HepG2 (cell line): ENCODE results near the gene MAPK12. TPM values are rescaled to one million over a fixed set of nuclear protein-coding genes. Genes with fewer than 3 reads are reported as not detected.

ENCODE experiments used
- ARNT2 ChIP-seq: sonication (generic); formaldehyde crosslinking; IDR thresholded peaks from 2 replicates; pipeline ENCODE4 v1.8.0; 2022; ENCODE audit warnings: mild to moderate bottlenecking, low read depth, missing genetic modification reagents, moderate library complexity
- CENPT ChIP-seq: sonication (generic); formaldehyde crosslinking; IDR thresholded peaks from 2 replicates; pipeline ENCODE4 v1.8.0; 2022; ENCODE audit warnings: low read depth, mild to moderate bottlenecking, moderate library complexity, missing genetic modification reagents
- HMG20A ChIP-seq: IDR thresholded peaks from 2 replicates; pipeline ENCODE4 v1.6.1; 2016; ENCODE audit warnings: borderline replicate concordance
- JUND ChIP-seq: sonication (generic); formaldehyde crosslinking; IDR thresholded peaks from 2 replicates; pipeline ENCODE4 v1.8.0; 2022; ENCODE audit warnings: mild to moderate bottlenecking, missing genetic modification reagents
- KAT2B ChIP-seq: fragments of 150-350 bp; IDR thresholded peaks from 2 replicates; pipeline ENCODE4 v1.6.1; 2014; ENCODE audit warnings: low read depth, low read length, borderline replicate concordance
- MNT ChIP-seq: fragments of 450-650 bp; IDR thresholded peaks from 2 replicates; pipeline ENCODE4 v1.6.1; 2016
- MXD3 ChIP-seq: IDR thresholded peaks from 2 replicates; pipeline ENCODE4 v1.6.1; 2016; ENCODE audit warnings: mild to moderate bottlenecking, missing biosample characterization, missing genetic modification reagents
- MZF1 ChIP-seq: sonication (generic); formaldehyde crosslinking; IDR thresholded peaks from 2 replicates; pipeline ENCODE4 v1.8.1; 2023; ENCODE audit warnings: mild to moderate bottlenecking, missing genetic modification reagents, borderline replicate concordance
- NFIC ChIP-seq: IDR thresholded peaks from 2 replicates; pipeline ENCODE4 v1.6.1; 2012; ENCODE audit warnings: mild to moderate bottlenecking, low read length, inconsistent platforms
- NRL ChIP-seq: sonication (generic); formaldehyde crosslinking; IDR thresholded peaks from 2 replicates; pipeline ENCODE4 v1.5.0; 2020; ENCODE audit warnings: missing genetic modification reagents, mild to moderate bottlenecking, moderate library complexity, borderline replicate concordance
- RELA ChIP-seq: sonication (generic); formaldehyde crosslinking; IDR thresholded peaks from 2 replicates; pipeline ENCODE4 v1.4.0; 2020; ENCODE audit warnings: missing genetic modification reagents
- TFDP2 ChIP-seq: sonication (generic); formaldehyde crosslinking; IDR thresholded peaks from 2 replicates; pipeline ENCODE4 v1.4.0; 2020; ENCODE audit warnings: missing genetic modification reagents
- USF2 ChIP-seq, 2 experiments: sonication (generic) in 1 of 2; formaldehyde crosslinking in 1 of 2; IDR thresholded peaks; 2 replicates each; pipeline versions ENCODE4 v1.5.1 to v1.6.1; 2011 to 2020; ENCODE audit warnings: borderline replicate concordance in 1 of 2, low read depth in 1 of 2, low read length in 1 of 2, mild to moderate bottlenecking in 1 of 2, missing genetic modification reagents in 1 of 2, moderate library complexity in 1 of 2
- ZBTB7B ChIP-seq: sonication (generic); formaldehyde crosslinking; IDR thresholded peaks from 2 replicates; pipeline ENCODE4 v1.4.0; 2020; ENCODE audit warnings: missing genetic modification reagents
- ZFP36 ChIP-seq: fragments of 150-350 bp; IDR thresholded peaks from 2 replicates; pipeline ENCODE4 v1.6.1; 2018; ENCODE audit warnings: borderline replicate concordance, low read length, low read depth; ENCODE audit not compliant: partially characterized antibody
- ZFYVE20 ChIP-seq: sonication (generic); formaldehyde crosslinking; IDR thresholded peaks from 2 replicates; pipeline ENCODE4 v1.8.0; 2023; ENCODE audit warnings: low read depth, mild to moderate bottlenecking, moderate library complexity, missing genetic modification reagents, borderline replicate concordance
- ZNF12 ChIP-seq: sonication (generic); formaldehyde crosslinking; IDR thresholded peaks from 2 replicates; pipeline ENCODE4 v1.5.0; 2020; ENCODE audit warnings: missing genetic modification reagents
- ZNF224 ChIP-seq: sonication (generic); formaldehyde crosslinking; IDR thresholded peaks from 2 replicates; pipeline ENCODE4 v1.5.0; 2020; ENCODE audit warnings: mild to moderate bottlenecking, missing genetic modification reagents
- ZNF44 ChIP-seq: sonication (generic); formaldehyde crosslinking; IDR thresholded peaks from 2 replicates; pipeline ENCODE4 v1.5.1; 2020; ENCODE audit warnings: mild to moderate bottlenecking, missing genetic modification reagents
- ZNF451 ChIP-seq: sonication (generic); formaldehyde crosslinking; IDR thresholded peaks from 2 replicates; pipeline ENCODE4 v1.5.0; 2020; ENCODE audit warnings: mild to moderate bottlenecking, missing genetic modification reagents
- ZNF576 ChIP-seq: sonication (generic); formaldehyde crosslinking; IDR thresholded peaks from 2 replicates; pipeline ENCODE4 v1.4.0; 2020; ENCODE audit warnings: mild to moderate bottlenecking, missing genetic modification reagents
- ZSCAN12 ChIP-seq: sonication (generic); formaldehyde crosslinking; IDR thresholded peaks from 2 replicates; pipeline ENCODE4 v1.9.0; 2021; ENCODE audit warnings: mild to moderate bottlenecking, missing genetic modification reagents
- ZSCAN30 ChIP-seq: sonication (generic); formaldehyde crosslinking; IDR thresholded peaks from 2 replicates; pipeline ENCODE4 v1.5.0; 2020; ENCODE audit warnings: mild to moderate bottlenecking, missing genetic modification reagents
- ZSCAN9 ChIP-seq: IDR thresholded peaks from 2 replicates; pipeline ENCODE4 v1.6.1; 2016; ENCODE audit warnings: borderline replicate concordance
- polyA plus RNA-seq, 8 experiments: library from polyadenylated mRNA; depleted of rRNA in 3 of 8; stranded (reverse) in 7 of 8; unstranded in 1 of 8; fragments of >200 nt; fragmentation: Illumina TruSeq in 4 of 8; extraction: Trizol in 4 of 8; gene quantifications; 2 replicates each; pipeline versions ENCODE4 v1.2.1 to v1.2.3, GENCODE V29; 2011 to 2016; ENCODE audit warnings: low read depth in 4 of 8, missing spikeins in 1 of 8, mixed read lengths in 1 of 8; ENCODE audit not compliant: insufficient read depth in 1 of 8
- total RNA-seq, 5 experiments: library from RNA; depleted of rRNA; stranded (reverse); fragments of >200 nt; fragmentation: Illumina TruSeq; extraction: Trizol; gene quantifications; 2 replicates each; pipeline ENCODE4 v1.2.3, GENCODE V29; 2016; ENCODE audit warnings: low read depth in 1 of 5

MAPK12 gene
- total and polyA plus RNA-seq, 2 of the 13 experiments (the other 11 are each of a cell fraction or from before 2014, with no cell fraction given): 22.2 to 23.3 TPM

GRCh38 chr22:50244420-50245213 lies 16.9 kb downstream of the MAPK12 start, which contains the start of gene TUBGCP6 (continued):
- no peak for TF ChIP-seq CENPT (CRISPR knock-in tag)
- TF ChIP-seq JUND (CRISPR knock-in tag): no peak
- peak; percentile 54; the same call in 1 of the 2 replicates for TF ChIP-seq MZF1 (CRISPR knock-in tag)
- TF ChIP-seq USF2 (IDR thresholded peaks at IDR 0.05; ENCODE audit: low read depth, low read length): no peak
- TF ChIP-seq USF2 (CRISPR knock-in tag; IDR thresholded peaks at IDR 0.05; ENCODE audit: borderline replicate concordance): no peak
- TF ChIP-seq NFIC: no peak
- TF ChIP-seq ZFYVE20 (CRISPR knock-in tag): no peak; the same call in 1 of the 2 replicates
- no peak for TF ChIP-seq KAT2B
- no peak for TF ChIP-seq HMG20A
- peak; percentile 73 for TF ChIP-seq MNT
- peak; percentile 83 for TF ChIP-seq ARNT2 (CRISPR knock-in tag)
- TF ChIP-seq ZFP36: no peak
- peak; percentile 91 for TF ChIP-seq ZNF44 (CRISPR knock-in tag)
- 0 out of 2 replicates have a peak, but pooled peaks have one; percentile 27 for TF ChIP-seq ZNF12
- 0 out of 2 replicates have a peak, but pooled peaks have one; percentile 40 for TF ChIP-seq ZSCAN9 (CRISPR knock-in tag)
- 0 out of 2 replicates have a peak, but pooled peaks have one; percentile 21 for TF ChIP-seq ZNF224
- no peak; the same call in 1 of the 2 replicates for TF ChIP-seq ZNF576
- TF ChIP-seq MXD3 (CRISPR knock-in tag): 0 out of 2 replicates have a peak, but pooled peaks have one; percentile 37
- no peak for TF ChIP-seq ZNF451
- TF ChIP-seq RELA (CRISPR knock-in tag): peak; percentile 78; the same call in 1 of the 2 replicates
- no peak for TF ChIP-seq ZBTB7B (CRISPR knock-in tag)
- no peak for TF ChIP-seq ZSCAN30 (CRISPR knock-in tag)
- no peak for TF ChIP-seq NRL (CRISPR knock-in tag)
- TF ChIP-seq TFDP2 (CRISPR knock-in tag): peak; percentile 70
- peak; percentile 85; the same call in 1 of the 2 replicates for TF ChIP-seq ZSCAN12 (CRISPR knock-in tag)
